NCI-H187 (cell line): ENCODE data around the gene FRMD3.
"Not testable (repeated sequence)": the region's sequence is repeated elsewhere in the genome, so short reads cannot be mapped to it uniquely, and the experiment has no call there.

Experiments
- DNase-seq, 2 experiments: peaks; one replicate each; lab custom pipeline; 2025; lab: John Stamatoyannopoulos, UW

Gene FRMD3

DNA sequence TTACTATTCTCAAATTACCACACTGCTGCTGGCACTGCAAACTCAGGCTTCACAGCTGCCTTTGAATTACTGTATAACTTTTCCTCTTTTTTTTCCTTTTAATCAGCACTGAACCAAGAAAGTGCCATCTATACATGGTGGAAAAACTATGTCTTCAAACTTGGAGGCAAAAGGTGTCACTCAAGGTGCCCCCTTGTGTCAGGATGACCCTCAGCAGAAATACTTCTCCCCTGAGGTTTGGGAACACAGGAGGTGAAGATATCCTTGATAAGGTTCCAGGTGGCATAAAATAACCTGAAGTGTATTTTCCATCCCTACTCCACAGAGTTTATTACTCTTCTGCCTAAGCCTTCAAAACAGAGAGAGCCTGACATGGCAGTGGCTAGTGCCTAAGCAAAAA lies 14.5 kb downstream of the FRMD3 start:
- no peak for DNase-seq

DNA sequence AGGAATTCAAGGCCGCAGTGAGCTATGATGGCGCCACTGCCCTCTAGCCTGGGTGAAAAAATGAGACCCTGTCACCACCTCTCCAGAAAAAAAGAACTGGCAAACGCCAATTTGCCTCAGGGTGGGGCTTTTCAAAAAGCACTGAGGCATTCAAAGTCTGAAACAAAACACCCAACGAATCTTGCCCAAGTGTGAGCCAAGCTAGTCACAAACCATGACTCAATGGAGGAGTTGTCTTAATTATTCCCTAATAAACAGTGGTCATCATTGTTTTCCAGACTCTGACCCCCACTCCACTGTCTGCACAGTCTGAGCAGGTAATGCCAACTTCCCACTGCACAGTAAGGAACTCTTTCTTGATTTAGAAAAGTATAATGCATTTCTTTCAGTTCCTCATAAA lies 16.8 kb downstream of the FRMD3 start:
- DNase-seq = no peak

DNA sequence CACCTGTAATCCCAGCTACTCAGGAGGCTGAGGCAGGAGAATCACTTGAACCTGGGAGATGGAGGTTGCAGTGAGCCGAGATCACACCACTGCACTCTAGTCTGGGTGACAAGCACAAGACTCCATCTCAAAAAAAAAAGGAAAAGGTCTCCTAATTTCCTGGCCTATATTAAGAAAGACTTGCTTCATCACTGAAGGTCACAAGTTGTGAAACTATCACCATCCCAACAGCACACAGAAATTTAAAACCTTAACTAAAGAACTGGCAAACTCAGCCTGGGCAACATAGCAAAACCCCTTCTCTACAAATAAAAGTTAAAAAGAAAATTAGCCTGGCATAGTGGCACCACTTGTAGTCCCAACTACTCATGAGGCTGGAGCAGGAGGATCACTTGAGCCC lies 17.2 kb downstream of the FRMD3 start:
- no peak for DNase-seq

DNA sequence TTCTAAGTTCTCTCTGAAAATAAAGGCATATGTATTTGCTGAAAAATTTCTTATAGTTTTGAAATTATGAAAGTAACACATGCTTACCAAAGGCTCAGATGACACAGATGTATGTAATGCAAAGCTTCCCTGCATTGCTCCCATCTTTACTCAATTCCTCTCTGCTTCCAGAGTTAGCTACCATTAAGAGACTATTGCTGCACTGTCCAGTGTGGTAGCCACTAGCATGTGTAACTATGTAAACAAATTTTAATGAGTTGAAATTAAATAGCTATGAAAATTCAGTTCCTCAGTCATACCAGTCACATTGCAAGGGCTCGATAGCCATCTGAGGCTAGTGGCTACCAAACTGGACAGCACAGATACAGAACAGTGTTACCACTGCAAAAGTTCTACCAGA lies 17.9 kb downstream of the FRMD3 start:
- DNase-seq = no peak

DNA sequence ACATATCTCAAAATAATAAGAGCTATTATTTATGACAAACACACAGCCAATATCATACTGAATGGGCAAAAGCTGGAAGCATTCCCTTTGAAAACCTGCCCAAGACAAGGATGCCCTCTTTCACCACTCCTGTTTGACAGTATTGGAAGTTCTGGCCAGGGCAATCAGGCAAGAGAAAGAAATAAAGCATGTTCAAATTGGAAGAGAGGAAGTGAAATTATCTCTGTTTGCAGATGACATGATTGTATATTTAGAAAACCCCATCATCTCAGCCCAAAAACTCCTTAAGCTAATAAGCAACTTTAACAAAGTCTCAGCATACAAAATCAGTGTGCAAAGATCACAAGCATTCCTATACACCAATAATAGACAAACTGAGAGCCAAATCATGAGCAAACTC lies 20.2 kb downstream of the FRMD3 start:
- DNase-seq = not testable (repeated sequence)

DNA sequence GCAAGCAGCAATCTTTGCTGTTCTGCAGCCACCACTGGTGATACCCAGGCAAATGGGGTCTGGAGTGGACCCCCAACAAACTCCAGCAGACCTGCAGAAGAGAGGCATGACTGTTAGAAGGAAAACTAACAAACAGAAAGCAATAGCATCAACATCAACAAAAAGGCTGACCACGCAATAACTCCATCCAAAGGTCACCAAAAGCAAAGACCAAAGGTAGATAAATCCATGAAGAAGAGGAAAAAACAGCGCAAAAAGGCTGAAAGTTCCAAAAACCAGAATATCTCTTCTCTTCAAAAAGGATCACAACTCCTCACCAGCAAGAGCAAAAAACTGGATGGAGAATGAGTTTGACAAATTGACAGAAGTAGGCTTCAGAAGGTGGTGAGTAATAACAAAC lies 23.4 kb downstream of the FRMD3 start:
- no peak for DNase-seq

DNA sequence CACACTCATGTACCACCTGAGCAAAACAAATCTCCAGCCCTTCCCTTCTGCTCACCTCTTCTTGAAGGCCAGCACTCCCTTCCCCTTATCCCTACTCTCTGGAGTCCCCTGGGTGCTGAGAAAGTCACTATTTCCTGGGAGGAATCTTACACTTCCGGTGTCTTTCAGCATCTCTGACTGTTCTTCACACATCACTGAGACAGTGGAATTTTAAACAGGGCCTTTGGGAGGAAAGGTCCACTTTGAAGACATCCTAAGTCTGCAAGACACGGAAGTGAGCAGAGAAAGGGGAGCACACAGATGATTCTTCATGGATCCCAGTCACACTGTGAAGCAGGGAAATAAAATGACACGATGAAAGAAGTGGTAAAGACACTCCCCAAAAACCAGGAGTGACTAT lies 25.6 kb downstream of the FRMD3 start:
- no peak for DNase-seq

DNA sequence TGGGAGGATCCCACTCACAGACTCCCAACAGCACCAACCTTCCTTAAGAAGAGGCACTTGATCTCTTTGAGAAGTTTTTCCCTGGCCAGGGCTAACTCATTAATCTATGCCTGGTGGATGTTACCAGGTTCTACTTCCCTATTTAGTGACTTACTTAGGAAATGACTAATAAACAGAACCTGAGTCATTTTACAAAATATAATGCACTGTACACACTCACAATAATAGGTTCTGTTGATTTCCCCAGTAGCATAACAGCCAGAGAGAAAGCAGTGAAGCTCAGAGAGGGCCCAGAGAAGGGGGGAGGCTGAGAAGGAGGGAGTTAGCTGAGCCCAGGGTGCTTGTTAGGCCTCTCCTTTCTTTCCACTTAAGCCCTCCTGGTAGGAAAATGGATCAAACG lies 27.1 kb downstream of the FRMD3 start:
- DNase-seq = peak; percentile 41 to 45

DNA sequence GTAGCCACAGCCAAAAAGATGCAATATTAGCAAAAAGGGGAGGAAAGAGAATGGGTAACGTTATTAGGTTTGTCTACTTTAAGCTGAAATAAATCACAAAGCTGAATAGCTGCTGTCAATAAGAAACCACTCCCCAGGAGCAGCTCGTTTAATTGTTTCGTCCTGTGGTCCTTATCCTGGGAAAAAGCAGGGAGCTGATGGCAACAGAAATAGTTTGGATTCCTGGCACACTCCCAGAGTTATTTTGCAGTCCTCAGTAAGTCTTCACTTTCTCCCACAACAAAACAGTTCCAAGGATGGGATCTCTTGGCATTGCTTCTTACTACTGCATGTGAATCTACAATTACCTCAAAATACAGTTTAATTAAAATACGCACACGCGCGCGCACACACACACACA lies 28.8 kb downstream of the FRMD3 start:
- no peak for DNase-seq

DNA sequence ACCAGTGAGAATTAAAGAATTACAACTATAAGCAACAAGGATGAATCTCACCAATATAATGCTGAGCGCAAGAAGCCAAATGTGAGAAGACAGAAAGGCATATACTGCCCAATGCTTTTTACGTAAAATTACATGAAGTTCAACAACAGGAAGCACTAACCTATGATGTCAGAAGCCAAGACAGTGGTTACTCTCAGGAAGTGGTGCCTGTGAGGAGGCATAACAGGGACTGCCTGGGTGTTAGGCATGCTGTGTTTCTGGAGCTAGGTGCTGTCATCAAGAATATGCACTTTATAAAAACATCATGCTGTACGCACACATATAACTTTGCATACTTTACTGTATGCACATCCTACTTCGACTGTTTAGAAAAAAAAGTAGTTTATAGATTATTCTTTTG lies 30.1 kb downstream of the FRMD3 start:
- DNase-seq = no peak

DNA sequence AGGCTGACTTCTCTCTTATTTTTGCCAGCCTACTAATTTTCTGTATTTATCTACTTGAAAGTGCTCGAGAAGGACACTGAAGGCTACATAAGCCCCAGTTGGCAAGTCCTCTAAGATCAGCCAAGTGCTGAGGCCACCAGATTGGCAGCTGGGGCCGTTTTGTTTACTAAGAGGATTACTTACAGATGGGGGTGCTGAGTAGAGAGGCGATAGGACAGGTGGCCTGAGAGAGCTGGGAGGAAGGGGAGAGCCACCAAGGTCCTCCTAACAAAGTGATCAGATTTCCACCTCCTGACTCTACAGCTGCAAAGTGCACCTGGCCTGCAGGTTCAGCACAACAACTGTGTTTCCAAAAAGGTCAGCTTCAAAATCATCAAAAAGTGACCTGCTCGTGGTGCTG lies 32.9 kb downstream of the FRMD3 start:
- peak in 1 of 2 experiments; percentile 33 for DNase-seq

DNA sequence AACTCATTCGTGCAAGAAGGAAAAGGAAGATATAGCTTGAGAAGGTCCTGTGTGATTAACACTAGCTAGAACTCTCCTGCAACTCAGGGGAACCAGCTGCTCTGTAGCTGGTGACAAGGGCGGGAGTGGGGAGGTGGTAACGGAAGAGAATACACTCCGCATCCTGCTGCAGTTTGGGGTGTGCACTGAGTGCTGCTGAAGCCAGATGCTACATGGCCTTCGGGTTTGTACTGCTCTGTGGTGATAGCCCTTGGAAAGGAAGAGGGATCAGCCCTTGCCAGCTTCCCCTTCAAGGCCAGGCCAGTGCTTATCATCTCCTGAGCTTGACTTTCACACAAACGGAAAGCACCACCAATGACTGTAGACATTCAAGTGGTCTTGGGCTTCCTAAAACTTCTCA lies 34.3 kb downstream of the FRMD3 start:
- no peak for DNase-seq

DNA sequence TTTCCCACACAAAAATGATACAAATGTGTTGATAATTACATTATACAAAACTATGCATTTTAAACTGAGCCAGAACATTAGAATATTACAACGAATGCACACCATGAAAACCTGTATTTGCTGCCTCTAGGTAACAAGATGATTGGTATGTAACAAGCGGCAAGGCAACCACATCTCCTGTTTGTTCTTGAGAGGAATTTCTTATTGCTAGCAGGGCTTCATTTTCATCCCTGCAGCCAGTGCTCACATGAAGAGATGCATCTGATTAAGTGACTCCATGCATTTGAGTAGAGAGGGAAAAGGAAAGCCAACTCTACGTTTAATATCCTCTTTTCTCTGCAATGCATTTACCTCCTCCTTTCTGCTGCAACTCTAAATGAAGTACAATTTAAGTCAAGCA lies 36.6 kb downstream of the FRMD3 start:
- no peak for DNase-seq

DNA sequence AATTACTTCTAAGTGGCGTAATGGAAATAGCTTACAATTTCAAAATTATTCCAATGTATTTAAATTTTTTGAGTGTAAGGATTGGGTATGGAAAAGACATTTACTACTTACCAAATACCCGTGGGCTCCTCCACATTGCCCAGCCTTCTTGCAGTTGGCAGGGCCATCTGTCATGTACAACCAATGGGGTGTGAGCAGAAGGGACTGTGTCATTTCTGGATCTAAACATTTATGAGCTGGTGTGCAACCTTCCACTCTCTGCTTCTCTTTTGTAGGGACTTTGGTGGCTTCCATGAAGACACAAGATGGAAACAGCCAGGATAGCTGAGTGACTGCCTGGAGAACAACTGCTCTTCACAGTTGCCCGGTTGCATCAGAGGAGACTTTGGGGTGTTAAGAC lies 40.8 kb downstream of the FRMD3 start:
- no peak for DNase-seq

DNA sequence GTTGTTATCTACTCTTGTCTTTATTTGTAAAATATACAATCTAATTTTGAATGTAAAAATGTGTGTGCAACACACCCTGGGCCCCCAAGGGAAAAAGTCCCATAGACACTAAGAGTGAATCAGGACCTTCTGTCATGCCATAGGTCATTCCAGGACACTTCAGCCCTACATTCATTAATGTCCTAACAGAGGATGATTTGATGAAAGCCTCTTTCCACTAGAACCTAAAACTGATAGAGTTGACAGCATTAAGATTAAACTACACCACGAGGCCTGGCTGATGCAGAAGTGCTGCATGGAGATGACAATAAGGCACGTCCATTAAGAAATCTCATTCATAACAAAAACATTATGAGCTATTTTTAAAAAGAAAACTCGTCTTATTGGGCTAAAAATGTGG lies 46.2 kb downstream of the FRMD3 start:
- no peak for DNase-seq

DNA sequence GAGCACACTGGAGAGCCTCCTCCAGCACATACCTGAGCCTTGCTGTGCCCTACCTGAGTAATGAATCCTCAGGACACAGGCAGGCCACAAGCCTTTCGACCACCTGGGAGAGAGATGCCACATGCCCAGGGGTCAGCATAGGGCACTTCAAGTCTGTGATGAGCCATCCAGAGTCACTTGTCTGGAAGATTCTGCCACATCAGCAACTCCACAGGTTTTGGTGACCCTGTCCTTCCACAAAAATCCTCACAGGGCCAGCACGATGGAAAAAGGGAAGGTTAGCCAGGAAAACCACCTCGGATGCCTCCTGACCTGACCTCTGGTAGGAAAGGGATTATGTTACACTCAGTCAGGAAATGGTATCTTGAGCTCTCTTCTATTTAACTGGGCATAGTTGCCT lies 46.8 kb downstream of the FRMD3 start:
- DNase-seq = no peak

DNA sequence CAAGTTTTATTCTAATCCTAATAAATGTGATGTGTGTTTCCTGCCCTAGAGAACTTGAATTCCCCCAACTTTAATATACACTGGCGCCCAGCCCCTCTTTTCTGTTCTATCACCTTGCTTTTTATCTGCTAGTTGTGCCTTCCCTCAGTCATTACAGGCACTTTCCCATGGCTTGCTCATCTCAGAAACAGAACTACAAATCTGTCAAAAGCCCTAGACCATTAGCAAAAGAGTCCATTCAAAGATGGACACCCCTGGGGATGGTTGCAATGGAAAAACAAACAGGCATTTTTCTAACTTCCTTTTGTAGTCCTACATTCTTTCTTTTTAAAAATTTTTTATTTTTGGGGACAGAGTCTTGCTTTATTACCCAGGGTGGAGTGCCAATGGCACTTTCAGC lies 48.2 kb downstream of the FRMD3 start:
- no peak for DNase-seq

DNA sequence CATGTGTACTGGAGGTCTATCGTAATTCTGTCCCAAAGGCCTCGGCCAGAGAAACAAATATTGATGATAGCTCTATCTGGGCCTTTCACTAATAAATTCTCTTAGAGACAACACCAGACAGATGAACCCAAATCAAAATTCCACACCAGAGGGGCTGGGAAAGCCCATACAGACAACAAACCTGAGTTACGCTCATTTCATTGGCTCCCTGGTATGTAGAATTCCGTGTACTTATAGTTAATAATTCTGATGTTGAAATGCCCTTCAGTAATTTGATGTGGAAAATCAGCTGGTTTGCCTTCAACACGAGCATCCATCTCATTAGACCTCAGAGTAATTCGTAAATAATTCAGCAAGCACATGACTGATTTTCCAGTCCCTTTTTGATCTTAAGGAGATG lies 53.2 kb downstream of the FRMD3 start:
- DNase-seq = no peak

DNA sequence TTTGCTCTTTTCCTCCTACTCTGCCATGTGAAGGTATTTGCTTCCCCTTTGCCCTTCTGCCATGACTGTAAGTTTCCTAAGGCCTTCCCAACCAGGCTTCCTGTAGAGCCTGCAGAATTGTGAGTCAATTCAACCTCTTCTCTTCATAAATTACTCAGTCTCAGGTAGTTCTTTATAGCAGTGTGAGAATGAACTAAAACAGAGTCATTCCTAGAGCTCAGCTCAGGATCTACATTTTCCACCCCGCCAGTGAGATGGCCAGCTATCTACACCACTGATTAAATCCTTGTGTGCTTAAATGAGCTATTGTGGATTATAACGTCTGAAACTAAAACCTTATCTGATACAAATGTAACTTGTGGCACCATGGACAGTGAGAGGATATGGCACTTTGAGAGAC lies 55.0 kb downstream of the FRMD3 start:
- no peak for DNase-seq

DNA sequence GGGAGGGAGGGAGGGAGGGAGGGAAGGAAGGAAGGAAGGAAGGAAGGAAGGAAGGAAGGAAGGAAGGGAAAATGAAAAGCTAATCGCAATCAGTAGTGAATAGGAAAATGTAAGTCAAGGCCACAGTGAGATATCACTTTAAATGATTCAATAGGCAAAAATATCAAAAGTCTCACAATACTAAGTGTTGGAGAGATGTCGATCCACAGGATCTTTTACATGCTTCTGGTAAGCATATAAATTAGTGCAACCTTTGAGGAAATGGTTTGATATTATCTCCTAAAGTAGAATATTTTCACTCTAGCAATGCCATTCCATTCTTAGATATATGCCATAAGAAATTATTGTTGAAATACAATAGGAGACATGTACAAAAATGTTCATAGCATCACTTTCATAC lies 58.4 kb downstream of the FRMD3 start:
- no peak for DNase-seq

DNA sequence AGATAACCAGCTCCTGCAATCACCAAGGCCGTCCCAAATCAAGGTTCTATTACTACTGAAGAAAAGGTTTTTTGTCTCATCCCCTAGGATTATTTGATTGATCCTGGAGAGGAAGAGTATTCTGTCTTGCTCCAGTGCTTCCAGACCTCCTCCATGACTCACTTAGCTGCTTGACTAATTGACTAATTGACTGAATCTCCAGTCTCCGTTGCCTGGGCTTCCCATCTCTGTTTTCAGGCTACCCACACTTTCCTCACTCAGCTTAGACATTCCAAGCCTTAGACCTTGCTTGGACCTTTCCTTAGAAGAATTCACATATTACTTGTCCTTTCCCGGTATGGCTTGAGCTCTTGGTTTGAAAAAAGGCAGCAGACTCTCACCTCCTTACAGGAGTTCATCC lies 60.6 kb downstream of the FRMD3 start:
- DNase-seq = no peak

DNA sequence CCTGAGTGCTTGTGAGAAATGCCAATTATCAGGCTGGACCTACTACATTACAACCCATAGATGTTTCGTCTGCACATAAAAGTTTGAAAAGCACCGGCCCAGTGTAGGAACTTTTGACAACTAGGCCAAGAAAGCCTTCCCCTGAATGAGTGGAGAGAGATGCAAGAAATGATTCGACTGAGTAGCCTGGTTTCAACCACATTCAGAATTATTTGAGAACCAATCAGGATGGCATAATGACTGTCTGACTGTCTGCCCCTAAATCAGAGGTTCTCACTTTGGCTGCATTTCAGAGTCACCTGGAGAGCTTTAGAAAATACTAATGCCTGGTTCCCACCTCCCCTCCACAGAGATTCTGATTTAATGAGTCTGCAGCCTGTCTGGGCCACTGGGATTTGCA lies 61.1 kb downstream of the FRMD3 start:
- DNase-seq = no peak

DNA sequence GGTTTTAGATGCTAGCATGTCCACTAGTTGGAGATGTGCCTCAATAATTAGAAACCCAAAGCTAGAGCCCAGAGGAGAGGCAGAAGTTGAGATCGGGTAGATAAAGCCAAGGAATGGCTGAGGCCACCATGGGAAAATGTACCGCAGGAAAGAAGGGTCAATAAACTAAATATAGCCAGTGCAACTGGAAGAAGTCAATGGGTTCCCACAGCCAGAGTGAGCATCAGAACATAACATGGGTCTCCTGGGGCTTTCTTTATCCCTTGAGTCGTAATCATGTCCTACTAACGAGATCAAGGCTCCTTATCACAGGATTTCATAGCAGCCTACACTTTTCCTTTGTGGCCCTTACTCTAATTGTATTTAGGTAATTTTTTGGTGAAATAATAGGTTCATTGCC lies 61.7 kb downstream of the FRMD3 start:
- DNase-seq = no peak

DNA sequence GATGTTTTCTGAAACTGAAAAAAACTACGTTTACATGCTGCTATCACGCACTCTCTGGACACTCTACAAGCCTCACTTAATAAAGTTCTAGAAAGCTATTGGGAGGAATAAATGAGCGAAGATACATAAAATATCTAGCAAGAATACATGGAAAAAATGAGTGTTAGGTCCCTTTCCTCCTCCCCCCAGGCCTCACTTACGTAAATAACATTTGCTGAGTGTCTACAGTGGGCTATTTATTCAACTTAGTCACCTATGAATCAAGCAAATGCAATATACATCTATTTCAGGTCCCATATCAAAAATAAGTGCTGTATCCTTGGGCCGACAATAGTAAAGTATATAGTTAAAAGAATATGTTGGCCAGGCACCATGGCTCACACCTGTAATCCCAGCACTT lies 62.5 kb downstream of the FRMD3 start:
- DNase-seq = no peak

DNA sequence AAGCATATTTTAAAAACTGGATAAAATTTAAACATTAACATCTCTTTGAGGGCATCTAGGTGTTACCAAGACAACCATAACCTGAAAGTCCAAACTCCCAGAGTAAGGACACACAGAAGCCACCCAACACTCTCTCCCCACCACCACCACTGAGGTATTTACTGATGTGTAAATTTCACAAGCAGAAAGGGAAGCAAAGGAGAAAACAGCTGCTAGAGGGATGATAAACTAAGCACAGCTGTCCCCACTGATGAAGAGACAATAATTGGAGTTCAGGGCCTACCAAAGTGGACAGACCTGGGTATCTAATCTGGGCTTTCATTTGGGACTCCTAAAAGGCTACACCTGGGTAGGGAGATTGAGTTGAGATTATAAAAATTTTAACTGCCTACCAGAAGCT lies 63.6 kb downstream of the FRMD3 start:
- DNase-seq = no peak
